ENCODE data around the gene COL6A3. TPM values are rescaled to one million over a fixed set of nuclear protein-coding genes. Genes with fewer than 3 reads are reported as not detected.

COL6A3 gene
- total RNA-seq, 1 experiment from 2014 or later, result 45.0 TPM

GRCh38 chr2:237456200-237456843, 42.4 kb upstream of the COL6A3 start:
- Histone ChIP-seq H4K20me1 (ENCODE audit: low read length) (no peaks in the 10 kb centered on the region), H3K36me3 (ENCODE audit: low read depth, low read length) (no peaks in the 10 kb centered on the region), H2AFZ (ENCODE audit: low read length) (0 out of 2 replicates have a peak overlapping the region, but pooled peaks have one; percentile 47), H3K9me2 (replicated peaks; ENCODE audit: low read length) (no peaks in the 10 kb centered on the region), H3K27me3 (ENCODE audit: low read length) (no peaks in the 10 kb centered on the region), H3K9me3 (ENCODE audit: low read length) (no peaks in the 10 kb centered on the region), H3K9ac (ENCODE audit: low read length) (peak overlapping the region; percentile 12; the same call in 1 of the 2 replicates), H3K4me2 (ENCODE audit: low read length) (peak overlapping the region; percentile 39), H3K27ac (ENCODE audit: low read length) (peak overlapping the region; percentile 47), H3K79me2 (ENCODE audit: low read length) (no peaks in the 10 kb centered on the region), H3K4me1 (ENCODE audit: insufficient read depth, low read length) (peaks cover 32% of the 10 kb centered on the region), H3K4me3 (ENCODE audit: low read length) (no peak overlapping the region), H3F3A (ENCODE audit: low read length, unreplicated experiment) (no peaks in the 10 kb centered on the region)
- BruUV-seq (replicated peaks), result no TSS peak
- intact Hi-C loops (cut with micrococcal nuclease), result no loop called here
- CTCF ChIA-PET, result no interaction called here
- ATAC-seq (peak; percentile 85), DNase-seq (peak; percentile 62)
- POLR2A ChIA-PET (ENCODE audit: unreplicated experiment), result no interaction called here
- TF ChIP-seq CTCF (conservative IDR thresholded peaks at IDR 0.05; ENCODE audit: low read depth, low read length) (no peak), EZH2phosphoT487 (IDR thresholded peaks at IDR 0.05; ENCODE audit: borderline replicate concordance, low read length) (no peak), EZH2 (IDR thresholded peaks at IDR 0.05; ENCODE audit: low read length, unreplicated experiment) (no peak)

DNA sequence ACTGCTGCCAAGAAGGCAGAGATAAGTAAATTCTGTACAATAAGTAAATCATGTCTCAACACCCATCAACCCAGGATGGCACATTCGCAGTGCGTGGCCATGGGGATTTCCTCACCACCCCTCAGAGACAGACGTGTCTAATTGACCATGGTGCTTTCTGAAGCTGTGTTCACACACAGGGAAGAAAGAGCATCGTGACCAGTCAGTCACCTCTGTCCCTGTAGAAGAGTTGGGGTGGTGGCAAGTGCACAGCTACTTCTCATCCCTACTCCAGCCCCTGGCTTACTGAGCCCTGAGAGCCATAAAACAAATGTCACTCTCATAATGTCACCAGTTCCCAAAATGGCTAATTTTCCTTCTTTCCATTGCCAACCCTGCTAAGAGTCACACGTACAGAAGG, 41.8 kb upstream of the COL6A3 start:
- no peak for ATAC-seq
- Histone ChIP-seq H3K9me3 (ENCODE audit: low read length) (no peaks in the 10 kb centered on the region), H3K36me3 (ENCODE audit: low read depth, low read length) (no peaks in the 10 kb centered on the region), H3K4me3 (ENCODE audit: low read length) (no peak overlapping the region), H3K79me2 (ENCODE audit: low read length) (no peaks in the 10 kb centered on the region), H3K9me2 (replicated peaks; ENCODE audit: low read length) (no peaks in the 10 kb centered on the region), H4K20me1 (ENCODE audit: low read length) (no peaks in the 10 kb centered on the region), H3K27me3 (ENCODE audit: low read length) (no peaks in the 10 kb centered on the region), H2AFZ (ENCODE audit: low read length) (0 out of 2 replicates have a peak overlapping the region, but pooled peaks have one; percentile 47), H3K27ac (ENCODE audit: low read length) (peak overlapping the region; percentile 25; the same call in 1 of the 2 replicates), H3F3A (ENCODE audit: low read length, unreplicated experiment) (no peaks in the 10 kb centered on the region), H3K9ac (ENCODE audit: low read length) (no peak overlapping the region; the same call in 1 of the 2 replicates), H3K4me1 (ENCODE audit: insufficient read depth, low read length) (peaks cover 32% of the 10 kb centered on the region), H3K4me2 (ENCODE audit: low read length) (peak overlapping the region; percentile 39; the same call in 1 of the 2 replicates)
- TF ChIP-seq EZH2phosphoT487 (IDR thresholded peaks at IDR 0.05; ENCODE audit: borderline replicate concordance, low read length) (no peak), CTCF (conservative IDR thresholded peaks at IDR 0.05; ENCODE audit: low read depth, low read length) (no peak), EZH2 (IDR thresholded peaks at IDR 0.05; ENCODE audit: low read length, unreplicated experiment) (no peak)
- no peak for DNase-seq
- POLR2A ChIA-PET (ENCODE audit: unreplicated experiment), result no interaction called here
- intact Hi-C loops (cut with micrococcal nuclease), result no loop called here
- BruUV-seq (replicated peaks), result no TSS peak
- CTCF ChIA-PET, result no interaction called here

DNA sequence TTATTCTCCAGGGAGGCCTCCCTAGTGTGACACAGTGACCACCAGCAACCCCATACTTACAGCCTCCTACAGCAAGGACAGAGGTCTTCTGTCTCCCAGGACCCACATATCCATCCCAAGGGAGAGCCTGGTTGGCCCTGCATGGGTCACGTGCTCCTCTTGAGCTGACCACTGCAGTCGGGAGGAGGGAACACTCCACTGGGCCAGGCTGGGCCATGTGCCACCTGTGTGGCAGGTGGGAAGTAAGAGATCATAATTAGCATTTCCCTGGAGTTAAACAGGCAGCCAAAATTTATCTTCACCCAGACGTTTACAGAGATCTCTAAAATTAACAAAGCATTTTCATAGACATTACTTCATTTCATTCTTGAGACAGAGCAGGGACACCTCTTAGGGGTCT, 39.7 kb upstream of the COL6A3 start:
- Histone ChIP-seq H2AFZ (ENCODE audit: low read length) (no peak overlapping the region), H3K27ac (ENCODE audit: low read length) (no peak overlapping the region), H3K27me3 (ENCODE audit: low read length) (no peaks in the 10 kb centered on the region), H3K9me2 (replicated peaks; ENCODE audit: low read length) (no peaks in the 10 kb centered on the region), H3K4me3 (ENCODE audit: low read length) (no peak overlapping the region), H4K20me1 (ENCODE audit: low read length) (no peaks in the 10 kb centered on the region), H3K36me3 (ENCODE audit: low read depth, low read length) (no peaks in the 10 kb centered on the region), H3K4me2 (ENCODE audit: low read length) (no peak overlapping the region), H3K4me1 (ENCODE audit: insufficient read depth, low read length) (peaks cover 14% of the 10 kb centered on the region), H3K9me3 (ENCODE audit: low read length) (no peaks in the 10 kb centered on the region), H3K79me2 (ENCODE audit: low read length) (no peaks in the 10 kb centered on the region), H3F3A (ENCODE audit: low read length, unreplicated experiment) (no peaks in the 10 kb centered on the region), H3K9ac (ENCODE audit: low read length) (no peak overlapping the region)
- intact Hi-C loops (cut with micrococcal nuclease), result no loop called here
- POLR2A ChIA-PET (ENCODE audit: unreplicated experiment), result no interaction called here
- no peak for ATAC-seq
- CTCF ChIA-PET, result no interaction called here
- TF ChIP-seq CTCF (conservative IDR thresholded peaks at IDR 0.05; ENCODE audit: low read depth, low read length), result no peak
- TF ChIP-seq EZH2phosphoT487 (IDR thresholded peaks at IDR 0.05; ENCODE audit: borderline replicate concordance, low read length), result no peak
- TF ChIP-seq EZH2 (IDR thresholded peaks at IDR 0.05; ENCODE audit: low read length, unreplicated experiment), result no peak
- no peak for DNase-seq
- BruUV-seq (replicated peaks), result no TSS peak

Measured in PC-3 (cell line).